GM19467 (cell line): ENCODE measurements around the gene ARHGAP35.
"Not testable (repeated sequence)": the region's sequence is repeated elsewhere in the genome, so short reads cannot be mapped to it uniquely, and the experiment has no call there.

Source experiments
- ATAC-seq: cut with Tn5 transposase; IDR thresholded peaks from one replicate; pipeline ENCODE4 v1.9.1; 2021; ENCODE audit warnings: mild to moderate bottlenecking, moderate library complexity; ENCODE audit not compliant: unreplicated experiment

The ARHGAP35 gene

GRCh38 chr19:46860846-46861690 is at the start of gene ARHGAP35:
ARHGAP35 (plus strand) TSS chr19:46860997; CDS start chr19:46918676, 57,679 bp downstream.
- ATAC-seq = peak; percentile 3

DNA sequence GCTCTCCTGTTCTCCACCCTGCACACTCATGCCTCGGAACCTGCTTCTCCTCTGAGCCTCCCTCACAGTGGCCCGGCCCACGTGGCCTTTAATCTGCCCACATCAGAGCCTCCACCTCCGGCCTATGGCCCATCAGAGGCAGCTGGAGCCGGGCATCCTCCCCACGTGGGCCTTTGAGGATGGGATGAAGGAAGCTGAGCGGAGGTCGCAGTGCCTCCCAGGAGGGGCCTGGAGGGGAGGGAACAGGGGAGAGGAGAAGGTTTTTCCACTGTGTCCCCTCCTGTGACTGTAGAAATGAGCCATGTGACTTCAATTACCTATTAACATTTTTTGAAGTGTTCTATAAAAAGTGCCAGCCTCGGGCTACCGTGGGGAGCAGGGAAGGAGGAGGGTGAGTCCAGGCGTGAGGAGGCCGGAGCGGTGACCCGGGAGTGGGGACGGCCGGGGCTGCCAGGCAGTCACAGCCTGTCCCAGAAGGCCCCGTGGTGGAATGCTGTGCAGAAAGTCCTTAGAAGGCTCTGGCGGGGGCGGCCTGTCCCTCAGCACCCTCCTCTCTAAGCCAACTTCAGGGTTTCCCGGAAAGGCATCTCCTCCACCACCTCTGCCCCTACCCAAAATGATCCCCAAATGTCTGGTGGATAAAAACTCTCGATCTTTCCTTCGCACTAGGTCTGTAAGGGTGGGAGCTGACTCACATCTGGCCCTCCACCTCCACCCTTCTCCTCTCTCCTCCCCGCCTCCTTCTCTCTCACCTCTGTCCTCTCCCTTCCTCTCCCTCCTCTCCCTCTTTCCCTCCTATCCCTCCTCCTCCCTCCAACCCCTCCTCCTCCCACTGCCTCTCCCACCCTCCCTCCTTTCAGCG is 47.6 kb upstream of the ARHGAP35 start:
- no peak for ATAC-seq

GRCh38 chr19:46813839-46814358 is 46.9 kb upstream of the ARHGAP35 start:
- ATAC-seq = no peak

DNA sequence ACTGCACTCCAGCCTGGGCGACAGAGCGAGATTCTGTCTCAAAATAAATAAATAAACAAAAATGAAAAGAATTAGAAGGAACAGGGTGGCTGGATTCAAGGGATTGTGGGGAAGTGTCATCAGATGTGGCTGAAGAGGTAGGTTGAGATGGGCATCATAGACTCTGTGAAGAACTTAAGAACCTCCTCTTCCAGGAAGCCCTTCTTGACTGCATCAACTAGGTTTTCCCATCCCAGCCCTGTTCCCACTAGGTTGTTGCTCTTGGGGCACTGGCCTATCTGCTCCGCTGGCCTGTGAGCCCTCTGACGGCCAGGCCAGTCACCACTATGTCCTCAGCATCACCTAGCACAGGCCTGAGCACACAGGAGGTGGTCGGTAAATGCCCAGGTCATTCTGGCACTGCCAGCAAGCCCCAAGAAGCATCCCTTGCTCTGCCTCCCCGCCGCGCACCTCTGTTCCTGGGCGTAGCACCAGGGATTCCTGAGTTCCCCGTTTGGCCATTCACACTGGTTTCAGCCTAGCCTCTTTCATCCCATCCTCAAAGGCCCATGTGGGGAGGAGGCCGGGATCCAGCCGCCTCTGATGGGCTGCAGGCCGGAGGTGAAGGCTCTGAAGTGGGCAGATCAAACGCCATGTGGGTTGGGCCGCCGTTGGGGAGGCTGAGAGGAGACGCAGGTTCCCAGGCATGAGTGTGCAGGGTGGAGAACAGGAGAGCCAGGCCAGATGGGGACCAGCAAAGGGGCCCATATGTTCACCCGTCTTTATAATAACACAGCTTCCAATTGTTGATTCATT is 44.8 kb upstream of the ARHGAP35 start:
- ATAC-seq = no peak

DNA sequence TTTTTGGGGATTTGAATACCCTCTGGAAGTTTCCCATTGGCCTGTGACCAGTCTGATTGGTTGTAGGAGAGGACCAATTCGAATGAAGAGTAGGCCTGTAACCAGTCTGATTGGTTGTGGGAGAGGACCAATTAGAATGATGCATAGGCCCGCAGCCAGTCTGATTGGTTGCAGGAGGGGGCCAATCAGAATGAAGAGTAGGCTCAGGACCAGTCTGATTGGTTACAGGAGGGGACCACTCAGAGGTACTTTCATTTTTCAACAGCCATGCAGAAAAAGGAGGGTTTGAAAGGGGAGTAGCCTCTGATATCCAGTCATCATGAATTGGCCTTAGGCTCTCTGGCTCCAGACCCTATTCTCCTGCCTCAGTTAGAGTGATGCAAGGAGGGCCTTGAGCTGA is 42.0 kb upstream of the ARHGAP35 start:
- no peak for ATAC-seq

GRCh38 chr19:46821512-46822409 is 39.0 kb upstream of the ARHGAP35 start:
- no peak for ATAC-seq

DNA sequence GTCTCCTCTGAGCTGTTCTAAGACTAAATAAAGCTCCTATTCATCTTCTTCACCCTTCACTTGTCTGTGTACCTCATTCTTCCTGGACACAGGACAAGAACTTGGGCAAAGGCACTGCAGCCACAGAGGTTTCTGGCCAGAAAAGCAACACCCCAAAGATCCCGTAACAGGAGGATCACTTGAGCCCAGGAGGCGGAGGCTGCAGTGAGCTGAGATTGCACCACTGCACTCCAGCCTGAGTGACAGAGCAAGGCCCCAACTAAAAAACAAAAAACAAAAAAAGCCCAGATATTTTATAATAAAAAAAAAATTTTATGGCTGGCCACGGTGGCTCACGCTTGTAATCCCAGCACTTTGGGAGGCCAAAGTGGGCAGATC is 38.4 kb upstream of the ARHGAP35 start:
- ATAC-seq = not testable (repeated sequence)

- ATAC-seq = no peak
These were observed 37.7 kb upstream of the ARHGAP35 start for GRCh38 chr19:46823049-46823448.

GRCh38 chr19:46824890-46825730 is 35.7 kb upstream of the ARHGAP35 start:
- ATAC-seq = no peak

GRCh38 chr19:46825731-46826055 is 35.1 kb upstream of the ARHGAP35 start:
- ATAC-seq = no peak

DNA sequence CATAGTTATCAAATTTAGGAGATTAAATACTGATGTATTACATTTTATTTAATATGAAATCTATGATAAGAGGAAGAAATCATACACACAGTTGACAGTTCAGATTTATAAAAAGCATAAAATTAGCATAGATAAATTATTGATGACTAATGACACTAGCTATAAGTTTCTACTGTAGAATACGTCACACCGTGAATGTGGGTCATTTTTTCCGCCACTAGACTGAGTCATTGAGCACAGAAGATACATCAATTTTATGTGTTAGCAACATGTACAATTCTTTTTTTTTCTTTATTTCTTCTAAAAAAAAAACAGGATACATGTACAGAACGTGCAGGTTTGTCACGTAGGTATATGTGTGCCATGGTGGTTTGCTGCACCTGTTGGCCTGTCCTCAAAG is 32.3 kb upstream of the ARHGAP35 start:
- no peak for ATAC-seq

GRCh38 chr19:46830864-46831263 is 29.9 kb upstream of the ARHGAP35 start:
- no peak for ATAC-seq

DNA sequence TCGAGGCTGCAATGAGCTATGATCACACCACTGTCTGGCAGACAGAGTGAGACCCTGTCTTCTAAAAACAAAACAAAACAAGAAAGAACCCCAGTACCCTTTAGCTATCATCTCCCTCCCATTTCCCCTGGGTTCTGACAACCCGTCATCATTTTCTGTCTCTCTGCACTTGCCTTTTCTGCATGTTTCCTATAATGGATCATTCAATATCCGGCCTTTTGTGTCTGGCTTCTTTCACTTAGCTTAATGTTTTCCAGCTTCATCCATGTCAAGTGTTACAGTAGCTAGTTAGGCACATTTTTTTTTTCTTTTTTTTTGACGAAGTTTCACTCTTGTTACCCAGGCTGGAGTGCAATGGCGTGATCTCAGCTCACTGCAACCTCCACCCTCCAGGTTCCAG is 26.7 kb upstream of the ARHGAP35 start:
- no peak for ATAC-seq

DNA sequence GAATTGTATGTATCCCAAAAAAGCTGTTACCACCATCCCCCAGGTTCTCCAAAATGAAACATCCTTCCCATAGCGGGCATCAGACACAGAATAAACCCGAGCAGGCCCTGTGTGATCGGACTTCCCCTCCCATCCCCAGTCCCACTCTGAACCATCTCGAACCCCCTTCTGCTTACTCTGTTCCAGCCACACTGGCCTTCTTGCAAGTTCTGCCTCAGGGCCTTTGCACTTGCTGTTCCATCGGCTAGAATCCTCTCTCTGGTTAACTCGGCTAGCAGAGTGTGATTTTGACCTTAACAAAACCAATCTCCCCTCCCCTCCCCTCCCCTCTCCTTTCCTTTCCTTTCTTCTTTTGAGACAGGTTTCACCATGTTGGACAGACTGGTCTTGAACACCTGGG is 25.8 kb upstream of the ARHGAP35 start:
- ATAC-seq = no peak

DNA sequence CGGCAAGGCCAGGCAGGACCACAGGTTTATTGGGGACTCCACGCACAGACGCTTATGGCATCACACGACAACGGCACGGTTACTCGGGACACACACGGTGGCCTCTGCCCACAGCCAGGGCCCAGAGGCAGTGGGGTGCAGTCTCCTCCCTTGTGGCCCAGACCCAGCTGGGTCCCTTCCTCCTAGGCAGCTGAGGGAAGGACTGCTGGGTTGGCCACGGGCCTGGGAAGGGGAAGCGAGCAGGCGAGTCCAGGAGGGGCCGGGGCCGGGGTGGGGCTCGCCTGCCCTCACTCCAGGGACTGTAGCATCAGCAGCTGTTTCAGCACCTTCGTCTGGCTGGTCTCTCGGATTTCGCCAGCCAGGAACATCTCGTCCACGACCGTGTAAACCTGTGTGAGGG is 22.6 kb upstream of the ARHGAP35 start:
- ATAC-seq = no peak

- no peak for ATAC-seq
These were observed 20.9 kb upstream of the ARHGAP35 start for GRCh38 chr19:46839752-46840497.

DNA sequence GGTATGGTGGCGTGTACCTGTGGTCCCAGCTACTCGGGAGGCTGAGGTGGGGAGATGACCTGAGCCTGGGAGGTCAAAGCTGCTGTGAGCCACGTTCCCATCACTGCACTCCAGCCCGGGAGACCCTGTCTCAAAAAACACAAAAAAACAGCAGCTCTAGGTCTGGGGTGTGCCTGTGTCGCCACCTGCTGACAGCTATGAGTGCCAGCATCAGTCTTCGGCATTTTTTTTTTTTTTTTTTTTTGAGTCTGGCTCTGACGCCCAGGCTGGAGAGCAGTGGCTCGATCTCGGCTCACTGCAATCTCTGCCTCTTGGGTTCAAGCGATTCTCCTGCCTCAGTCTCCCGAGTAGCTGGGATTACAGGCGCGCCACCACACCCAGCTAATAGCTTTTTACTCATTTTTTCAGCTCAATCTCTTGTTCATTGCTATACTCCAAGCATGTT is 20.3 kb upstream of the ARHGAP35 start:
- ATAC-seq = no peak

GRCh38 chr19:46841458-46842083 is 19.2 kb upstream of the ARHGAP35 start:
- no peak for ATAC-seq
